ENCODE results near the gene THRAP3. TPM values are rescaled to one million over a fixed set of nuclear protein-coding genes. Genes with fewer than 3 reads are reported as not detected.

THRAP3 gene
- total RNA-seq, 4 donors from 2014 or later, result 90.3 to 116 (median 104) TPM

DNA sequence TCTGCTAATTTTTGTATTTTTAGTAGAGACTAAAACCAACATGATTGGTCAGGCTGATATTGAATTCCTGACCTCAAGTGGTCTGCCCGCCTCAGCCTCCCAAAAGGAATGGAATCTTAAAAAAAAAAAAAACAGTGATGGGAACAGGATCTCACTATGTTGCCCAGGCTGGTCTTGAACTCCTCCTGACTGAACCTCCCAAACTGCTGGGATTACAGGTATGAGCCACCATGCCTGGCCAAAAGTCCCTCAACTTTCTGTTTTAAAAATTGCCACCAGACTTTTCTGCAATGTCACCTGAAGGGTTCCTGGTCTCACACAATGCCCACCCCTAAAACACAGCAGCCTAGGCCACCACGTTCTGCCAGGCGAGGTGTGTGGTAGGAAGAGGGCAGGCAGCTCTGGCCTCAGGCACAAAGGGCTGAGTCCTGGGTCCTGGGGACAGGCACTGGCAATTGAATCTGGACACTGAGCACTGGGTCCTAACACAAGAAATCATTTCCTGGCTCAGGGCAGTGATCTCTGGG lies 21.2 kb upstream of the THRAP3 start:
- peak overlapping the region; percentile 75 to 85 (median 80) for H3K27ac ChIP-seq (replicated peaks in 1 of 4)

GRCh38 chr1:36203554-36204346 lies 20.5 kb upstream of the THRAP3 start:
- WGBS, result 53% methylated on average over 10 of the region's 10 CpGs
- Histone ChIP-seq H3K4me3 (peak overlapping the region in 1 of 4 donors; percentile 2), H3K27ac (replicated peaks in 1 of 4) (peak overlapping the region; percentile 75 to 85 (median 80)), H3K36me3 (no peaks in the 10 kb centered on the region), H3K9me3 (no peaks in the 10 kb centered on the region), H3K4me1 (peaks cover 54 to 87% (median 82%) of the 10 kb centered on the region in 4 donors), H3K27me3 (no peaks in the 10 kb centered on the region)
- TF ChIP-seq POLR2A (IDR thresholded peaks at IDR 0.05; ENCODE audit: low read depth) (no peak), POLR2AphosphoS5 (IDR thresholded peaks at IDR 0.05) (peak; percentile 27 to 56)
- intact Hi-C loops (cut with DNase I), result no loop called here
- DNase-seq (ENCODE audit: extremely low spot score), result no peak

More for the DNA sequence above, 21.2 kb upstream of the THRAP3 start:
- DNase-seq (ENCODE audit: extremely low spot score), result no peak
- Histone ChIP-seq H3K4me1 (peaks cover 54 to 82% (median 78%) of the 10 kb centered on the region in 4 donors), H3K9me3 (no peaks in the 10 kb centered on the region), H3K4me3 (no peak overlapping the region), H3K27me3 (no peaks in the 10 kb centered on the region), H3K36me3 (no peaks in the 10 kb centered on the region)
- intact Hi-C loops (cut with DNase I), result no loop called here
- WGBS, result 82% methylated on average over 3 of the region's 3 CpGs
- TF ChIP-seq POLR2A (IDR thresholded peaks at IDR 0.05; ENCODE audit: low read depth), result no peak

- H3K27ac ChIP-seq (replicated peaks in 1 of 4), result peak overlapping the region; percentile 75 to 85 (median 80)
- WGBS, result 75% methylated on average over 2 of the region's 6 CpGs
- no peaks in the 10 kb centered on the region for H3K9me3 ChIP-seq
- H3K4me1 ChIP-seq, result peaks cover 54 to 92% (median 84%) of the 10 kb centered on the region in 4 donors
- no peak for DNase-seq (ENCODE audit: extremely low spot score)
- no peak overlapping the region for H3K4me3 ChIP-seq
- intact Hi-C loops (cut with DNase I), result no loop called here
- no peaks in the 10 kb centered on the region for H3K36me3 ChIP-seq
- no peaks in the 10 kb centered on the region for H3K27me3 ChIP-seq
- TF ChIP-seq, protein P1, sequence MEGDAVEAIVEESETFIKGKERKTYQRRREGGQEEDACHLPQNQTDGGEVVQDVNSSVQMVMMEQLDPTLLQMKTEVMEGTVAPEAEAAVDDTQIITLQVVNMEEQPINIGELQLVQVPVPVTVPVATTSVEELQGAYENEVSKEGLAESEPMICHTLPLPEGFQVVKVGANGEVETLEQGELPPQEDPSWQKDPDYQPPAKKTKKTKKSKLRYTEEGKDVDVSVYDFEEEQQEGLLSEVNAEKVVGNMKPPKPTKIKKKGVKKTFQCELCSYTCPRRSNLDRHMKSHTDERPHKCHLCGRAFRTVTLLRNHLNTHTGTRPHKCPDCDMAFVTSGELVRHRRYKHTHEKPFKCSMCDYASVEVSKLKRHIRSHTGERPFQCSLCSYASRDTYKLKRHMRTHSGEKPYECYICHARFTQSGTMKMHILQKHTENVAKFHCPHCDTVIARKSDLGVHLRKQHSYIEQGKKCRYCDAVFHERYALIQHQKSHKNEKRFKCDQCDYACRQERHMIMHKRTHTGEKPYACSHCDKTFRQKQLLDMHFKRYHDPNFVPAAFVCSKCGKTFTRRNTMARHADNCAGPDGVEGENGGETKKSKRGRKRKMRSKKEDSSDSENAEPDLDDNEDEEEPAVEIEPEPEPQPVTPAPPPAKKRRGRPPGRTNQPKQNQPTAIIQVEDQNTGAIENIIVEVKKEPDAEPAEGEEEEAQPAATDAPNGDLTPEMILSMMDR (IDR thresholded peaks at IDR 0.05), result no peak
- TF ChIP-seq POLR2AphosphoS5 (IDR thresholded peaks at IDR 0.05), result no peak
- no peak for TF ChIP-seq EP300 (IDR thresholded peaks at IDR 0.05)
- no peak for TF ChIP-seq POLR2A (IDR thresholded peaks at IDR 0.05; ENCODE audit: low read depth)
Measured at GRCh38 chr1:36204347-36204909, 19.8 kb upstream of the THRAP3 start.

DNA sequence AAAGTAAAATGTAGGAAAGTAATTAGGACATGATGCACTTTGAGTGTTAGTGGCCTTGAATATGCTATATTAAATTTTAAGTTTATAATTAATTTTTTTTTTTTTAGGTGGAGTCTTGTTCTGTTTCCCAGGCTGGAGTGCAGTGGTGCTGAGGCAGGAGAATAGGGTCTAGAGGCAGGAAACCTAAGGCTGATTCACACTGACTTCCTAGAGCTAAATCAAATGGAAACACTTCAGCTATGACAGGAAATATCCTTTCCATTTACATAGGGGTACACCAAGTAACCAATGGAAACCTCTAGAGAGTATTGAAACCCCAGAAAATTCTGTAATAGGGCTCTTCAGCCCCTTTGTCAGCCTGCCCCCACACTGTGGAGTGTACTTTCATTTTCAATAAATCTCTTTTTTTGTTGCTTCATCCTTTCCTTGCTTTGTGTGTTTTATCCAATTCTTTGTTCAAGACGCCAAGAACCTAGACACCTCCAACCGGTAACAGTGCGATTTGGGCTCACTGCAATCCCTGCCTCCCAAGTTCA lies 17.9 kb upstream of the THRAP3 start:
- no peak for DNase-seq (ENCODE audit: extremely low spot score)
- TF ChIP-seq POLR2A (IDR thresholded peaks at IDR 0.05; ENCODE audit: low read depth), result no peak
- no peak for TF ChIP-seq EP300 (IDR thresholded peaks at IDR 0.05)
- TF ChIP-seq, protein P1 (IDR thresholded peaks at IDR 0.05), result no peak
- TF ChIP-seq POLR2AphosphoS5 (IDR thresholded peaks at IDR 0.05), result no peak
- Histone ChIP-seq H3K36me3 (no peaks in the 10 kb centered on the region), H3K4me3 (no peak overlapping the region), H3K4me1 (peaks cover 50 to 77% (median 67%) of the 10 kb centered on the region in 4 donors), H3K9me3 (no peaks in the 10 kb centered on the region), H3K27ac (replicated peaks in 1 of 4) (peak overlapping the region in 3 of 4 donors; percentile 34 to 85 (median 65)), H3K27me3 (no peaks in the 10 kb centered on the region)
- intact Hi-C loops (cut with DNase I), result no loop called here
- WGBS, result 88% methylated on average over 3 of the region's 3 CpGs

- 22% methylated on average over 5 of the region's 6 CpGs for WGBS
- H3K27me3 ChIP-seq, result no peaks in the 10 kb centered on the region
- peak overlapping the region in 1 of 4 donors; percentile 10 for H3K4me3 ChIP-seq
- peaks cover 44 to 71% (median 62%) of the 10 kb centered on the region in 4 donors for H3K4me1 ChIP-seq
- H3K36me3 ChIP-seq, result no peaks in the 10 kb centered on the region
- TF ChIP-seq, protein P1 (IDR thresholded peaks at IDR 0.05), result no peak
- TF ChIP-seq EP300 (IDR thresholded peaks at IDR 0.05) (no peak), POLR2A (IDR thresholded peaks at IDR 0.05; ENCODE audit: low read depth) (no peak), POLR2AphosphoS5 (IDR thresholded peaks at IDR 0.05) (no peak)
- intact Hi-C loops (cut with DNase I), result no loop called here
- H3K27ac ChIP-seq (replicated peaks in 1 of 4), result peak overlapping the region; percentile 34 to 68 (median 62)
- DNase-seq (ENCODE audit: extremely low spot score), result no peak
- no peaks in the 10 kb centered on the region for H3K9me3 ChIP-seq
Measured at GRCh38 chr1:36207339-36207738, 16.9 kb upstream of the THRAP3 start.

Data from esophagus muscularis mucosa (tissue), 4 donors.